Thymus (tissue), 11 donors: ENCODE measurements around the gene CALHM1. TPM values are rescaled to one million over a fixed set of nuclear protein-coding genes. Genes with fewer than 3 reads are reported as not detected.

Experiments
- DNase-seq, 9 donors: peaks; one replicate each; pipeline ENCODE4 v3.0.0-alpha.2; 2013; ENCODE audit warnings: low spot score in 9 of 9, low read depth in 6 of 9, missing footprints in 1 of 9
- H3K27ac ChIP-seq, 2 donors: one replicate each; pipeline ENCODE4 v1.5.1; 2013; ENCODE audit warnings: control low read depth in 1 of 2, low read depth in 1 of 2, low read length in 1 of 2, mild to moderate bottlenecking in 1 of 2, moderate library complexity in 1 of 2
- H3K27me3 ChIP-seq, 2 donors: one replicate each; pipeline ENCODE4 v1.5.1; 2013; ENCODE audit warnings: low read length in 1 of 2; ENCODE audit not compliant: control insufficient read depth in 2 of 2, insufficient read depth in 1 of 2
- H3K36me3 ChIP-seq, 2 donors: one replicate each; pipeline ENCODE4 v1.5.1; 2013; ENCODE audit warnings: low read length in 1 of 2, mild to moderate bottlenecking in 1 of 2, moderate library complexity in 1 of 2; ENCODE audit not compliant: control insufficient read depth in 2 of 2, insufficient read depth in 2 of 2
- H3K4me1 ChIP-seq, 2 donors: one replicate each; pipeline ENCODE4 v1.5.1; 2013; ENCODE audit warnings: low read length in 2 of 2; ENCODE audit not compliant: control insufficient read depth in 2 of 2, insufficient read depth in 2 of 2
- H3K4me3 ChIP-seq, 2 donors: one replicate each; pipeline ENCODE4 v1.5.1; 2013; ENCODE audit warnings: low read length in 2 of 2, control low read depth in 1 of 2, mild to moderate bottlenecking in 1 of 2
- H3K9me3 ChIP-seq, 2 donors: one replicate each; pipeline ENCODE4 v1.5.1; 2013; ENCODE audit warnings: low read length in 1 of 2, mild to moderate bottlenecking in 1 of 2; ENCODE audit not compliant: control insufficient read depth in 2 of 2, insufficient read depth in 1 of 2
- WGBS: extraction: QIAGEN DNeasy Blood & Tissue Kit; methylation state at CpG from one replicate; pipeline ENCODE4 v1.1.7; 2013; 5-methylcytosine and 5-hydroxymethylcytosine counted together
- polyA plus RNA-seq: library from polyadenylated mRNA; stranded (reverse); fragments of 200-250 nt; gene quantifications from one replicate; pipeline ENCODE4 v1.2.3, GENCODE V29; 2013
- total RNA-seq: library from RNA; stranded (reverse); fragments of 120-200 nt; gene quantifications from one replicate; pipeline ENCODE4 v1.2.4, GENCODE V29; 2013
- donor health status: healthy.

The CALHM1 gene
- total and polyA plus RNA-seq, 2 donors = 0.05 to 0.09 TPM

DNA sequence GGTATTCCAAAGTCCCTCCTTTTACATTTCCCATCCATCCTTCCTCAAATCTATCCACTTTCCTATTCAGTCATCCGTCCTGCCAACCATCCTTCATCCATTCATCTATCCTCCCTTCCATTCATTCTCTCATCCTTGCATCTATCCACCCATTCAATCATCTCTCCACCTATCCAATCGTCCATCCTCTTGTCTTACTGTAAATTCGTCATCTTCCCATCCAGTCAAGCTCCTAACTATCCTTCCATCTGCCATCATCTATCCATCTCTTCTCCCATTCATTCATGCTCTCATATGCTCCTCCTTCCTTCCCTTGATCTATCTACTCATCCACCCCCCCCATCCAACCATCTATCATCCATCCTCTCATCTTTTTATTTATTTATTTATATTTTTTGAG lies 15.4 kb upstream of the CALHM1 start:
- DNase-seq = no peak
- 94% methylated on average over 3 of the region's 3 CpGs for WGBS
- H3K4me1 ChIP-seq = peaks cover 9 to 22% of the 10 kb centered on the region in 2 donors

DNA sequence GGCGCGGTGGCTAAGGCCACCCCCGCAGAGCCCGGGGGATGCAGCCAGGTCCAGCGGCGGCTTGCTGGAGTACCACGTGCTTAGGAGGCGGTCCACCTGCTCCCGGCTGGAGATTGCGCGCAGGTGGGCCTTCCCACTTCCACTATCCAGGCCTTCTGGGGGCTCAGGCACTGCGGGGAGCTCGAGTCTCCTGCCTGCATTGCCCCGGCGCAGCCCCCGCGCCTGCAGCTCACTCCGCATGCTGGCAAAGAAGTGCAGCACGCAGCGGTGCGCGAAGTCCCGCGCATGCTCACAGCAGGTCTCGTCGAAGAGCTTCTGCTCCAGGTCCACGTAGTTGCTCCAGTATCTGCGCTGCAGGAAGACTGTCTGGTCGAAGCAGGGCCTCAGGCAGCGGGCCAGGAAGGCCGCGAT lies 14.6 kb upstream of the CALHM1 start:
- no peaks in the 10 kb centered on the region for H3K36me3 ChIP-seq
- no peak for DNase-seq
- no peak overlapping the region for H3K4me3 ChIP-seq
- H3K27me3 ChIP-seq = peaks cover 0 to 3% of the 10 kb centered on the region in 2 donors
- H3K27ac ChIP-seq = no peak overlapping the region
- 95% methylated on average over 32 of the region's 32 CpGs for WGBS
- peaks cover 9 to 22% of the 10 kb centered on the region in 2 donors for H3K4me1 ChIP-seq
- H3K9me3 ChIP-seq = no peaks in the 10 kb centered on the region

More for the DNA sequence above, 15.4 kb upstream of the CALHM1 start:
- Histone ChIP-seq H3K36me3 (no peaks in the 10 kb centered on the region), H3K27ac (no peak overlapping the region), H3K27me3 (peaks cover 0 to 3% of the 10 kb centered on the region in 2 donors), H3K4me3 (no peak overlapping the region), H3K9me3 (no peaks in the 10 kb centered on the region)

DNA sequence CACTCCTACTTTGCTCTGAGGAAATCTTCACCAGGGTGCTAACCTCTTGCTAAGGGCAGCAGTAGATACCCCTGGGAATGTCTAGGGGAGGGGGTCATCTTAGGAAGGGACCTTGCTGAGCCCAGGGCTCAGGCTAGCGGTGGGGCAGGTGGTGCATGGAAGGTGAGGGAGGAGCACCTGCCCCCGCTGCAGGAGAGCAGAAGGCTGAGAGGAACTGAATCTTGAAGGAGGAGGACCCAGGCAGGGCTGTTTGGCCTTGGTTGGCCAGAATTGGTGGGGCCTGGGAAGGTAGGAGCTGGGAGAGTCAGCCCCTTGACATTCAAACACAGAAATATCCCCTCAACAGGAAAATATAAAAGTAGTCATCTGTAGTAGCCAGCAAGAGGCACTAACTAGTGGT lies 13.3 kb upstream of the CALHM1 start:
- Histone ChIP-seq H3K27me3 (peaks cover 0 to 3% of the 10 kb centered on the region in 2 donors), H3K4me1 (peaks cover 9 to 22% of the 10 kb centered on the region in 2 donors), H3K9me3 (no peaks in the 10 kb centered on the region), H3K27ac (peak overlapping the region in 1 of 2 donors; percentile 25), H3K4me3 (no peak overlapping the region), H3K36me3 (no peaks in the 10 kb centered on the region)
- WGBS = 78% methylated on average over 2 of the region's 2 CpGs
- no peak for DNase-seq

DNA sequence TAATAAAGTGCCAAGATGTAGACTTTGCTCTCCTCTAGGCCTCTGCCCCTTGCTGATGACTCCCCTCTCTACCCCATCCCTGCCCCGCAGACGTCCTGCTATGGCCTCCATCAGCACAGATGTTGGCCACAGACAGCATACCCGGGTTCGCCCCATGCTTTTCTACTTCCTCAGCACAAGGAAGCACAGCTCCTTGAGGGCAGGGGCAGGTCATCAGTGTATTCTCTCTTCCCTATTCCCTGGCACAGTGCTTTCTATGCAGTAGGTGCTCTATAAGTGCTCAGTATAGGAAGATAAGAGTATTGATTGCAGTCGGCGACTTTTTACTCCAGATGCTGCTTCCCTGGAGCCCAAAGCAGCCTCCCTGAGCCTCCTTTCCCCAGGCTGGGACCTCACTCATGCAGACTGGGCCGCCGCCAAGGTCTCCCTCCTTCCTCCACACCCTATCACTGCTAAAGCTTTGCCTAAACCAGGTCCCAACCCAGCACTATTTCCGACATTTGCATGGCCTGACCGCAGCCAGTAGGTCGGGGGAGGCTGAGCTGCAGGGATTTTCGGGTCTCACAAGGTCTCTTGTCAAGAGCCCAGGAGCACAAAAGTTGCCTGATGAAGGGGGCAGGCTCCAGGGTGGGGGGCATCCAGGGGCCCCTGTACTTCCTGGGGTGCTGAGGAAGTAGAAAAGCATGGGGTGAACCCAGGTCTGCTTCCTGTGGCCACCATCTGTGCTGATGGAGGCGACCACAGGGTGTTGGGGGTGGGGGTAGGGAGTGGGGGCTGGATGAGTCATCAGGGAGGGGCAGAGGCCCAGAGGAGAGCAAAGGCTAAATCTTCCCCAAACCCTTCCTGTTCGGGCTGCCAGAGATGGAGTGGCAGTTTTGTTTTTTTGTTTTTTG lies 12.3 kb upstream of the CALHM1 start:
- WGBS = 19% methylated on average over 14 of the region's 14 CpGs
- peak in 2 of 9 donors; percentile 29 to 57 for DNase-seq
- H3K4me1 ChIP-seq = peaks cover 9 to 19% of the 10 kb centered on the region in 2 donors
- no peaks in the 10 kb centered on the region for H3K36me3 ChIP-seq
- H3K27me3 ChIP-seq = peaks cover 0 to 3% of the 10 kb centered on the region in 2 donors
- H3K27ac ChIP-seq = peak overlapping the region in 1 of 2 donors; percentile 54
- no peaks in the 10 kb centered on the region for H3K9me3 ChIP-seq
- H3K4me3 ChIP-seq = no peak overlapping the region

DNA sequence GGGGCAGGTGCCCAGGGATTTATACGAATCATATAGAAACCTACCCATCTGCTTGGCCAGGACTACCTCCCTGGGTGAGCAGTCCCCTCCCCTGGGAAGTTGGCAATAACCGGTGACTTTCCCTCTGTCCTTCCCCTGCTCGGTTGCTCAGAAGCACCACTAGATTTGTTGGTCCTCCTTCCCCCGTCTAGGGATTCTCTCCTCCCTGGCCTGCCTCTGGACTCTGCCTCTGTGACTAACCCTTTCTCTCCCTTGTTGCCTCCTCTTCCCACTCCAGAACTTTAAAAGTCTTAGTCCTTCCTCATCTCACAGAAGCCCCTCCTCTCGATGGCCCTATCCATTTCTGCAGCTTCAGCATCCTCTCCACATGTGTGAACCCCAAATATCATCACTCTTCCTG lies 10.5 kb upstream of the CALHM1 start:
- no peaks in the 10 kb centered on the region for H3K36me3 ChIP-seq
- DNase-seq = no peak
- peaks cover 9 to 19% of the 10 kb centered on the region in 2 donors for H3K4me1 ChIP-seq
- no peaks in the 10 kb centered on the region for H3K9me3 ChIP-seq
- peaks cover 0 to 3% of the 10 kb centered on the region in 2 donors for H3K27me3 ChIP-seq
- no peak overlapping the region for H3K27ac ChIP-seq
- H3K4me3 ChIP-seq = no peak overlapping the region
- 95% methylated on average over 5 of the region's 5 CpGs for WGBS

DNA sequence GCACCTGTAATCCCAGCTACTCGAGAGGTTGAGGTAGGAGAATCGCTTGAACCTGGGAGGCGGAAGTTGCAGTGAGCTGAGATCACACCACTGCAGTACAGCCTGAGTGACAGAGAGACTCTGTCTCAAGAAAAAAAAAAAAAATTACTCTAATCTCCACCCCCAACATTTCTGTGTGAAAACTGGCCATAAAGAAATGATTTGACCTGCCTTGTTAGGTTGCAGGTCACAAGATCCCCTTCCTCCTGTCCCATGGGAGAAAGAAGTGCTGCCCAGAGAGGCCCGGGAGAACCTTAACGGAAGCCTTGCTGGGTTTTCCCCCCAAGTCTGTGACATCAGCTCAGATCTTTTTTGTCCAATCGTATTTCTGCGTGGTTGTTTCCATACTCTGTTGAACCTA lies 8.7 kb upstream of the CALHM1 start:
- Histone ChIP-seq H3K9me3 (no peaks in the 10 kb centered on the region), H3K27ac (no peak overlapping the region), H3K4me3 (no peak overlapping the region), H3K4me1 (peaks cover 9 to 19% of the 10 kb centered on the region in 2 donors), H3K27me3 (peaks cover 0 to 3% of the 10 kb centered on the region in 2 donors), H3K36me3 (no peaks in the 10 kb centered on the region)
- DNase-seq = no peak
- WGBS = 94% methylated on average over 7 of the region's 7 CpGs

DNA sequence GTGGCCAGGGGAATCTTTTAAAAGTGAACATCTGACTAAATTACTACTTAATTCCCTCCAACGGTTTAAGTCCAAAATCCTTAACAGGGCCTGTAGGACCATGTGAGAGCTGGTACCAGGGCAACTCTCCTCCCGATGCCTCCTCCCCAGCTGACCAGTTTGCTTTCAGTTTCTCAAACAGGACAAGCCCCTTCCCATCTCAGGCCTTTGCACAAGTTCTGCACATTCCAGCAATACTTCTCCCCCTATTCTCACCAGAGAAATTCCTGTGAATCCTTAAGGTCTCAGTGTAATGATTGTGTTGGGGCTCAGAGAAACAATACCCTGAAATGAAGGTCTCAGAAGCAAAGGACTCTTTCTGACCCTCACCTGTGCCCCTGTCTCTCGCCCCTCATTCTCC lies 8.0 kb upstream of the CALHM1 start:
- no peak overlapping the region for H3K4me3 ChIP-seq
- DNase-seq = no peak
- H3K27me3 ChIP-seq = peaks cover 0 to 3% of the 10 kb centered on the region in 2 donors
- no peaks in the 10 kb centered on the region for H3K9me3 ChIP-seq
- H3K27ac ChIP-seq = no peak overlapping the region
- H3K36me3 ChIP-seq = no peaks in the 10 kb centered on the region
- peaks cover 6 to 14% of the 10 kb centered on the region in 2 donors for H3K4me1 ChIP-seq
- 90% methylated on average over 3 of the region's 3 CpGs for WGBS

DNA sequence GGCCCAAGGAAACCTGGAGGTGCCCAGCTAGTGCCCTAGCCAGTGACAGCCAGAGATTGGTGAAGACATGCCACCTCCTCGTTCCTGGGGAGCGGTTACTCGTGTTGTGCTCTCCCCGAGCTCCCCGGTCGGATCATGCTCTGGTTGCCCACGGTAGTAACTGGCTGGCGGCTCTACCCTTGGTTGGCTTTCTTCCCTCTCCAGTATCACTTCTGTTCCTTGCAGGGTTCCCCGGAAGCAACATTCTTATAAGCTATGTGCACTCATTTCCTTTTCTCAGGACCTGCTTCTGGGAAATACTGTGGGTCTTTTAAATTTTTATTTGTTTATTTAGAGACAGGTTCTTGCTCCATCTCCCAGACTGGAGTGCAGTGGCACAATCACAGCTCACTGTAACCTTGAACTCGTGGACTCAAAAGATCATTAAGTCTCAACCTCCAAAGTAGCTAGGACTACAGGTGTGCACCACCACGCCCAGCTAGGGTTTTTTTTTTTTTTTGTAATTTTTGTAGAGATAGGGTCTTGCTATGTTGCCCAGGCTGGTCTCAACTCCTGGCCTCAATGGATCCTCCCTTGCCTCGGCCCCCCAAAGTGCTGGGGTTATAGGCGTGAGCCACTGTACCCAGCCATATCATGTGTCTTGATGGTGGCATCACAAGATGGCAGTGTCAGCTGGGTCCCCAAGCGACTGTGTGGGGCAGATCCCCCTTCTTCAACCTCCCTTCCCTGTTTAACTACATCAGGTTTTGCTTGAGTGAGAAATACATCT lies 6.9 kb upstream of the CALHM1 start:
- no peaks in the 10 kb centered on the region for H3K27me3 ChIP-seq
- H3K36me3 ChIP-seq = no peaks in the 10 kb centered on the region
- WGBS = 97% methylated on average over 14 of the region's 14 CpGs
- H3K4me3 ChIP-seq = no peak overlapping the region
- DNase-seq = no peak
- peaks cover 0 to 3% of the 10 kb centered on the region in 2 donors for H3K4me1 ChIP-seq
- H3K27ac ChIP-seq = no peak overlapping the region
- no peaks in the 10 kb centered on the region for H3K9me3 ChIP-seq

DNA sequence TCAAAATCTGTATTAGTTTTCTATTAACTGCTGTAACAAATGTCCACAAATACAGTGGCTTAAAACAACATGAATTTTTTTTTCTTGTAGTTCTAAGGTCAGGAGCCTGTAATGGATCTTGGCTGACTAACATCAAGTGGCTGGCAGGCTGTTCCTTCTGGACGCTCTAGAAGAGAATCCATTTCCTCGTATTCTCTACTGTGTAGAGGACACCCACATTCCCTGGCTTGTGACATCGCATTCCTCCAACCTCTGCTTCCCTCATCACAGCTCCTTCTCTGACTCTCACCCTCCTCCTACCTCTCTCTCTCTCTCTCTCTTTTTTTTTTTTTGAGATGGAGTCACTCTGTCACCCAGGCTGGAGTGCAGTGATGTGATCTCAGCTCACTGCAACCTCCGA lies 4.8 kb upstream of the CALHM1 start:
- no peak for DNase-seq
- H3K27ac ChIP-seq = no peak overlapping the region
- WGBS = 94% methylated on average over 4 of the region's 4 CpGs
- no peaks in the 10 kb centered on the region for H3K9me3 ChIP-seq
- no peaks in the 10 kb centered on the region for H3K36me3 ChIP-seq
- no peaks in the 10 kb centered on the region for H3K27me3 ChIP-seq
- no peak overlapping the region for H3K4me3 ChIP-seq
- peaks cover 0 to 9% of the 10 kb centered on the region in 2 donors for H3K4me1 ChIP-seq
